ENCODE results near the gene NMT2.
"Not testable (repeated sequence)": the region's sequence is repeated elsewhere in the genome, so short reads cannot be mapped to it uniquely, and the experiment has no call there.

Gene NMT2
- total RNA-seq, result 22.6 to 74.5 (median 55.2) reads per million in 4 experiments

DNA sequence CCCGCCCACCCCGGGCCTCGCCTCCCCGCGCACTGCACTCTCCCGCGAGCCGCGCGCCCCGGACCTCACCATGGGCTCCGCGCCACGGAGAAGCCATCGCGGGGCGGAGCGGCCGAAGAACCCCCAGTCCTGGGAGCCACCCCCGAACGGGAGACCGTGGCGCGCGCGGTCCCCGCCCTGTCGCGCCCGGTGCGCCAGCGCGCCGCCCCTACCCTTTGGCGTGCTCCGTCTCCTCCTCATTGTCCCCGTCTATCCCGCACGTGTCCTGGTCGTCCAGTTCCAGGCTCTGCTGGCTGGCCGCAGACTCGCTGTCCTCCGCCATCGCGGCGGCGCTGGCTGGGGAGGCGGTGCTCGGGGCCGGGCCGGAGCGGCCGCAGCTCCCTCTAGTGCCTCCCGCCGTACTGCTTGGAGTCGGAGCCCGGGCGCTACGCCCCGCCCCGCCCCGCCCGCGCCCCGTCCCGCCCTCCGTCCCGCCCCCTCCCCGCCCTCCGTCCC, at the start of gene NMT2:
Gene NMT2 (minus strand): TSS at position 403 of the 495 bp plus-strand sequence. CDS start 81 bp downstream, at position 322.
- peak; percentile 64 for DNase-seq

- DNase-seq, result no peak
Measured at GRCh38 chr10:15216700-15217099, 48.2 kb upstream of the NMT2 start.

DNA sequence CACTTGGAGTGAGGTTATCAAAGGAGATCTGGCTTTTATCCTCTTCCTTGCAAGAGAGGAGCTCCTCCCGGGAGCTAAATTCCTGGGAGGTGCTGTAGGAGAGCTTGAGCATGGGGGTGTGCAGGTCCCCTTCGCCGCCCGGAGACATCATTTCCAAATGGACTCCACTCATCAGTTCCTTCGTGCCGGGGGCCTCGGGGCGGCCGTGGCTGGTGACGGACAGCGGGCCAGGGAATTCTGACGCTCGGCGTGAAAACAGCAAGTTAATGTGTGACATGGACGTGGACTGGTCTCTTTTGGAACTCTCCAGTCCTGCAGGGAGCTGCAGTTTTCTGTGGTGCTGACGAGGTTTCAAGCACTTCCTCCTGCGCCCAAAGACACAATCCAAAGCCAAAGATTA, 45.7 kb upstream of the NMT2 start:
- no peak for DNase-seq

DNA sequence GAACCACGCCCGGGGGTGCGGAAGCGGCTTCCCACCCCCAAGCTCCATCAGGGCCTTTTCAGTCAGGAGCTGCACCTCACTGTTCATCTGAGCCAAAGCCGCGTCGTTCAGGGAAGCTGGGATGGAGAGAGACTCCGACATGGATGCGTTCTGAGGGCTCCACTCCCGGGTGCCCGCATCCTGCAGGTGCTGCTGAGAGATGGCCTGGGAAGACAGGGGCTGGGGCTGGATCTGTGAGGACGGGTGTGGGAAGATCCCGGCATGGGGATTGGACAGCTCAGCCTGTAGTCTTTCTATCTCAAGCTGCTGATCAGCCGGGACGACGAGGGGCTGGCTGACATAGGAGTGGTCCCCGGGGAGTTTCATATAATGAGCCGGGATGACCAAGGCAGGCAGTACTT, 45.0 kb upstream of the NMT2 start:
- no peak for DNase-seq

- DNase-seq, result no peak
Measured at GRCh38 chr10:15211464-15211979, 43.0 kb upstream of the NMT2 start.

- no peak for DNase-seq
Measured at GRCh38 chr10:15210521-15210920, 42.0 kb upstream of the NMT2 start.

DNA sequence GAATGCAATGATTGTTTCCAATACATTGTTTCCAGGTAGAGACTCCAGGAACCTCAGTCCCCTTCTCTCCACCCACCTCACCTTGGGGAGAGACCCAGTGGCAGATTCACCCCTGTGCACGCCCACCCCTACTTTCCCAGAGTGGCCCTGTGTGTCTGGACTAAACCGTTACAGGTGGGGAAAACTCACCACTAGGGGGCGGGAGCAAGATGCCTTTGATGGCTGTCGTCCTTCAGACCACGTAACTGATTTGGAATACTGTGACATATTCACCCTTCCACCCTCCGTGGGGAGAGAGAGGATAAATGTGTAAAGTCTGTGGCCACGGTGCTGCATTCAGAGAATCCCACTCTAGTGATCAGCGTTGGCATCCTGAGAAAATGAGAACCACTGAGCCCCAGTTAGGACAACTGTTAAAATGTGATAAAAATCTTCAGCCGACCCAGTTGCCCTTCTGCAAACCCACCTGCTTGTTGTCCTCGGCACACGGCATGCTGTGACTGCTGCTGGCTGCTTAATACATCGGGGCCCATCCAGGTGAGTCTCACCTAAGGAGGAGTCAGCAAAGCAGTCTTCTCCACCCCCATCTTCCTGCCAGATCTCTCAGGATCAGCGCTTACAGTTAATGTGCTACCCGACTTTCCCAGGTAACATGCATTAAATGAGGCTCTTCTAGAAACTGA, 41.5 kb upstream of the NMT2 start:
- peak; percentile 66 for DNase-seq

DNA sequence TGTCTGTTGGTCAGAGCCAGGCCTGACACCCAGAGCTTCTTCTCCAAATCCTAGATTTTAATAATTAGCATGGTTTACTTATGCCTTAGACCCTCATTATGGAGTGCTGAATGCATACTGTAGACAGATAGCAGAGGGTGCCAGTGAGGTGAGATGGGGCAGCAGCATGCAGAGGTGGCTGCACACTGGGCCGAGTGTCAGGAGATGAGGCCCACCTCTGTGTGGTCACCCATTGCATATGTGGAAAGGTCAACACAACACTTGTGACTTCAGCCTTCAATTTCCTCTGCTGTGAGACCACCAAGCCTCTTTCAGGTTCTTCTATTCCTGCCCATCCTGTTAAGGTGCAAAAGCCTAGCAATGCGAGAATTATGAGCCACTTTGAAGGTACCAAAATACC, 39.7 kb upstream of the NMT2 start:
- no peak for DNase-seq

- not testable (repeated sequence) for DNase-seq
Measured at GRCh38 chr10:15207410-15207809, 38.9 kb upstream of the NMT2 start.

GRCh38 chr10:15202639-15203038, 34.1 kb upstream of the NMT2 start:
- DNase-seq, result no peak

DNA sequence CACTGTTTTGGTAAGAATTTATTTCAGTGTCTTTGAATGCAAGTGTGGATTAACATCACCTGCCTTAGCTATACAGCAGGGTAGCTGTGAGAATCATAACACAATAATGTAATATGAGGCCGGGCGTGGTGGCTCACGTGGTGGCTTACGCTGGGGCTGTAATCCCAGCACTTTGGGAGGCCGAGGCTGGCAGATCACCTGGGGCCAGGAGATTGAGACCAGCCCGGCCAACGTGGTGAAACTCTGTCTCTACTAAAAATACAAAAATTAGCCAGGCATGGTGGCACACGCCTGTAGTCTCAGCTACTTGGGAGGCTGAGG, 33.8 kb upstream of the NMT2 start:
- DNase-seq, result not testable (repeated sequence)

DNA sequence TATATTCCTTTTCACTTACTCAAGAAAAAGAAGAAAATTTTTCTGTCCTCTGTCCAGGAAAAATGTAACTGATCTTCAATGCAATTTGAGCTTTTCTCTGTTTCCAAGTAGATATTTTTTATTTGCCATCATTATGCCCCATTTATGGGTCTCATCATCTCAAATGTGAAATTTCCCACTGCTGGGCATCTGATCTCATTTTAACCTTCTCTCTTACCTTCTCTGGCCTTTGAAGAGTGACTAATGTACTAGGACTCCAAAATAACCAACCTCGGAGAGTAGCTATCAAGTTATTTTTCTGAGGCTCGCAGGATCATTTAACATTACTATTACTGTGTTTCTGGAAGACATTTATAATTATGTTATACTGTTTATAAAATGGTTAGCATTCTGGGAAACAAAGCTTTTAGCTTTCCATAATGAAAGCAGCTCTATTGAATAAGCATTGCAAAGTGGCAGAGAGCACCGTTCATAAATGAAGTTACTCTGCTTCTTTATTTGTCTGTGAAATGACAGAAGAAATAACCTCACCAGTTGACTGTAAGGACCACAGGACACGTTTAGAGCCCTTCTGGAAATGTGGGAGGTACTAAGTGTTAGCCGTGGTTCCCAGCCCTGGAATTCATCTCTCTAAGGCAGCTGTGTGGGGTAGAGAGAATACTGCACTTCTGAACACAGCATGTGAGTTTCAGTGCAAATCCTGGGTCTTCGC, 33.3 kb upstream of the NMT2 start:
- no peak for DNase-seq

DNA sequence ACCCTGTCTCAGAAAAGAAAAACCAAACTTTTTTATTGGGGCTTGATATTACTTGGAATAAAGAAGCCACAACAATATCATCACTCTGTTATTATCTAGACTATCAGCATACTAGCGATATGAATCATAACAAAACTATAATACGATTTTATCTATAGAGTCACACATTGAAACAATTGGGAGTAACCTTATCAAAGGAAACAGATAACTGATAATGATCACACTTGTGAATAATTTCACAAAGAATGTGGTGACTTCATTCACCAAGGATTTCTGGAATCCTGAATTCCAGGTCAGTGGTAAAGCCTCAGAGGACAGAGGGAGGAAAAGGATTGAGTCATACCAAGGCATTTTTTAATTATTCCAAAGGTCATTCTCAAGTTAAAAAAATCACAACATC, 32.1 kb upstream of the NMT2 start:
- no peak for DNase-seq

- no peak for DNase-seq
Measured at GRCh38 chr10:15197911-15198310, 29.4 kb upstream of the NMT2 start.

DNA sequence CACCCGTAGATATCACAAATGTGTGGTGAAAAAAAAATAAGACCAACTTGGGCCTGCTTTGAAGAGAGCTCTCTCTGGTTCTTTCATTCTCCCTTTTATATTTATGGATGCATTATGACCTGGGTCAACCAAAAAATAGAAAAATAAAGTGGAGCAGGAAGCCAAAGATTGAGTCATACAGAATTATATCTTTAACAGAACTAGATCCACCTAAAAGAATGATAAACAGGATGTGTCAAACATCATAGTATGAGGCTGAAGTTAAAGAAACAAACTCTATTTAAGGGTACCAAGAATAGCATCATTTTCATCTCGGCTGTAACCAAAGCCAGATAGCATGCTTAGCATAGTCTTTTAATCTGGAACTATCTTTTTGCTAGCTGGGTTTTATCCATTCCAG, 28.8 kb upstream of the NMT2 start:
- no peak for DNase-seq

DNA sequence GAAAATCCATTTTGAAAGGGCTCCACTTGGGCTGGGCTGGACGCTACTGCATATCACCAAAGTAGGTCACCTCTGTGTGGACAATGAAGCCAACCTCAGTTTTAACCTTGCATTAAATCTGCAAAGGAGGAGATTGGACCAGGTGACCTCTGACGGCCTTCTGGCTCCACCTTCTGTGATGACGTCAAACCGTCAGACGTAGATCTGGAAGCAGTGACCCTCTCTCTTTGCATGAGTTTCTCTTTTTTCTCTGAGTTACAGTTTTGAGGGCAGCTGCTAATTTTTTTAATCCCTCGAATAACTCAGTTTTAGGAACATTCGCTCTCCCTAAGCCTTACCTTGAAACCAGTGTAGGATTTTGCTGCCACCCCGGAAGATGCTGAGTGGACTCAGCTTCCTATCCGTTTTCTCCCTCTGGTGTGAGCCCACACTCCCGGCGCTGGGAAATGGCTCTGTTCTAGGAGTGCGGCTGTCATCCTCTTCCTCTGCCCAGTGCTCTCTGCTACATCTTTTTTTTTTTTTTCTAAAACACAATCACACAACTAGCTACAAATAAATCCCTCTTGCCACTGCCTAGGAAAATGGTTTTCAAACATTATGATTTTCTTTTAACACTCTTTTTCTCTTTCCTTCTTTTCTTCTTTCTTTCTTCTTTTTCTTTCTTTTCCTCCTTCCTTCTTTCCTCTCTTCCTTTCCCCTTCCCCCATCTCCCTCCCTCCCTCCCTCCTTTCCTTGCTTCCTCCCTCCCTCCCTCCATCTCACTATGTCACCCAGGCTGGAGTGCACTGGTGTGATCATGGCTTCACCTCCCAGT, 27.7 kb upstream of the NMT2 start:
- no peak for DNase-seq

GRCh38 chr10:15189133-15189885, 20.8 kb upstream of the NMT2 start:
- DNase-seq, result no peak

DNA sequence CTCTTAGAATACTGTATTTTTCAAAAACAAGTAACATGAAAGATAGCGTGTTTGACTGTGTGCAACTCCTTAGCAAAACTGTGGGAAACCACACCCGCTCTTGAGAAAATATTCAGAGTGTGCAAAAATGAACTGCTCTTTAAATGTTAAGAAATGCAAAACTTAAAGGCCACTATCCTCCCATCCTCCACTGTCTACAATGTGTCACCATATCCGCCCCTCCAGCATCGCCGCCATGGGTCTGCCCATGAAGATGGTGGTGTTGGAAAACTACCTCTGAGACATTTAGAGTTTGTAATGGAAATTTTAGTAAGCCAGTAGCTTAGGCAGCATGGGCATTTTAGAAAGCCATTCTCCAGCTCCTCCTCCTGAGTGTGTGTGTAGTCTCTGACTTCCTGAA, 20.1 kb upstream of the NMT2 start:
- no peak for DNase-seq

- DNase-seq, result no peak
Measured at GRCh38 chr10:15183689-15184481, 15.4 kb upstream of the NMT2 start.

GRCh38 chr10:15182540-15183207, 14.2 kb upstream of the NMT2 start:
- DNase-seq, result no peak

DNA sequence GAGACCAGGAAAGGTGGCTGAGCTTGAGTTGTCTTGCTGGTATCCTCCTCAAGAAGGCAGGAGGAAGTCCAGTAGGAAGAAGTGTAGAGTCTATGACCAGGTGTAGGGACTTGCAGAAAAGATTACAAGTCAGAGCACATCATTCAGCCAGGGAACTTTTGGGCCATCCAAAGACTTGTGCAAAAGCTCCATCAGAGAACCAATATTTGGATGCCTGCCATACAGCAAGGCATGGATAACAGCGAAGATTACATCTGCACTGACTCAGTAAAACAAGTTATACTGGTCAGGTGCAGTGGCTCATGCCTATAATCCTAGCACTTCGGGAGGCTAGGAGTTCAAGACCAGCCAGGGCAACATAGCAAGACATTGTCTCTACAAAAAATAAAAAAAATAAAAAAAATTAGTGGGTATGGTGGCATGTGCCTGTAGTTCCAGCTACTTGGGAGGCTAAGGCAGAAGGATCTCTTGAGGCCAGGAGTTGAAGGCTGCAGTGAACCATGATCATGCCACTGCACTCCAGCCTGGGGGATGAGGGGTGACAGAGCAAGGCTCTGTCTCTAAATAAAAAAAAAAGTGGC, 13.2 kb upstream of the NMT2 start:
- DNase-seq, result no peak

All from effector CD8-positive, alpha-beta T cell (primary cell).